Measurements from ENCODE around the gene PTPRD.

DNA sequence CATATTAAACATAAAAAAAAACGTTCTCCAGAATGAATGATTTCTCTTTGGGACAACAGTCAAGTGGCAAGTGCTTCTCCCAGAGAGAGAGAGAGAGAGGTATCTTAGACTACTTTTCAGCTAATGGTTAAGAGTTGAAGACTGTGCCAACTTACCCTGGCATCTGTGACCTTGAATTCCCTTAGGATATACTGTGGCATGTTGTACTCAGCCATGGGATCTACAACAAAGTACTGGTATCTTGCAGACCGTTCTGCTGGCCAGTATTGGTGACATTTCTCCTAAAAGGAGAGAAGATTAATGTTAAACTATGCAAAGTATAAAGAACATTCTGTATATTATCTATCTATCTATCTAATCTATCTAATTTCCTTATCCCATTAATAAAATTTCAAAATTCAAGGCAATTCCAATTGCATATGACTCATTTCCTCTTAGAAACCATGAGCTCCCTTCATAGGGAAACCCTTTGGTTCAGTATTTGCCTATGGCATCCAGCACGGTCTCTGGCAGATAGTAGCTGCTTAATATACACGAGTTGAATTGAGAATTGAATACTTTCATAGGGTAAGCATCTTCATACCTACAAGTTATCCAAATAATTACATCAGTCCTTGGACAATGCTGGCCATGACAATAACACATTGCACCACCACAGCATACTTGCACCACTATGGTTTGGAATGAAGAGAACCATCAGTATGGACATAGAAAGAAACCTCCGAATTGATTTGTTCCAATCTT, 2273.9 kb downstream of the PTPRD start:
- TF ChIP-seq CTCF (conservative IDR thresholded peaks at IDR 0.05; ENCODE audit: low read depth in 2 of 2) (no peak), EZH2 (IDR thresholded peaks at IDR 0.05; ENCODE audit: low read depth, unreplicated experiment) (no peak), CREB1 (CRISPR knock-in tag; IDR thresholded peaks at IDR 0.05; ENCODE audit: low read depth) (no peak)
